Mucosa of descending colon (tissue), 3 donors: ENCODE data around the gene MME. TPM values are rescaled to one million over a fixed set of nuclear protein-coding genes. Genes with fewer than 3 reads are reported as not detected.

Experiments used
- ATAC-seq: fragments of 200-7000 bp; cut with Tn5 transposase; one replicate; pipeline ENCODE4 v1.9.1; 2020; ENCODE audit warnings: mild to moderate bottlenecking, moderate library complexity
- DNase-seq, 3 donors: peaks; one replicate each; pipeline ENCODE4 v3.0.0-alpha.2; 2020
- H3K36me3 ChIP-seq: fragments of 200-600 bp; one replicate; pipeline ENCODE4 v1.8.0; 2021; ENCODE audit warnings: low read depth, mild to moderate bottlenecking
- H3K4me1 ChIP-seq: fragments of 200-600 bp; one replicate; pipeline ENCODE4 v1.8.0; 2021; ENCODE audit warnings: low read depth, mild to moderate bottlenecking
- H3K4me3 ChIP-seq: fragments of 200-600 bp; one replicate; pipeline ENCODE4 v1.8.0; 2021; ENCODE audit warnings: mild to moderate bottlenecking
- H3K9me3 ChIP-seq: fragments of 200-600 bp; one replicate; pipeline ENCODE4 v1.8.0; 2021; ENCODE audit warnings: mild to moderate bottlenecking
- CTCF ChIP-seq: fragments of 200-600 bp; IDR thresholded peaks from one replicate; pipeline ENCODE4 v1.8.0; 2022; ENCODE audit warnings: antibody characterized with exemption, mild to moderate bottlenecking
- intact Hi-C, 2 donors: fragments of 100-400 bp; cut with DNase I in 1 of 2; cut with micrococcal nuclease in 1 of 2; formaldehyde crosslinking; loops; one replicate each; pipeline versions ENCODE4 v1.11.0 to v1.11.1; 2022; cut with DNase I, micrococcal nuclease
- total RNA-seq, 3 donors: library from RNA; stranded (reverse); fragmentation: NEBNext Ultra II Directional in 2 of 3; extraction: Animal tissue kit (Norgen Biotek cat#: 25700) in 2 of 3; gene quantifications; one replicate each; pipeline versions ENCODE4 v1.2.1 to v1.2.4, GENCODE V29; 2021 to 2023
- donor health status: DM: no; HTN: no; CAD: no; lungs with moderate emphysema.
- donor health status: DM: no; HTN: no; CAD: no.
- donor health status: DM: no; HTN: yes; CAD: no.

The MME gene
- total RNA-seq, 3 donors from 2014 or later, result 1.4 to 1.9 (median 1.6) TPM

- TF ChIP-seq CTCF, result no peak
- no peaks in the 10 kb centered on the region for H3K9me3 ChIP-seq
These were observed 42.5 kb upstream of the MME start for GRCh38 chr3:155037508-155038202.

GRCh38 chr3:155038203-155038554 lies 41.9 kb upstream of the MME start:
- Histone ChIP-seq H3K36me3 (no peaks in the 10 kb centered on the region), H3K4me1 (no peaks in the 10 kb centered on the region), H3K9me3 (no peaks in the 10 kb centered on the region), H3K4me3 (no peak overlapping the region)
- ATAC-seq (no peak), DNase-seq (no peak)
- no peak for TF ChIP-seq CTCF
- intact Hi-C loops, result no loop called here

More at GRCh38 chr3:155037508-155038202, 42.5 kb upstream of the MME start:
- Histone ChIP-seq H3K4me1 (no peaks in the 10 kb centered on the region), H3K36me3 (no peaks in the 10 kb centered on the region), H3K4me3 (no peak overlapping the region)
- ATAC-seq, result no peak
- intact Hi-C loops, result no loop called here
- no peak for DNase-seq

- Histone ChIP-seq H3K9me3 (peaks cover 5% of the 10 kb centered on the region), H3K4me3 (no peak overlapping the region), H3K4me1 (no peaks in the 10 kb centered on the region), H3K36me3 (no peaks in the 10 kb centered on the region)
- DNase-seq (no peak), ATAC-seq (no peak)
- TF ChIP-seq CTCF, result no peak
- intact Hi-C loops, result no loop called here
These were observed 33.2 kb upstream of the MME start for GRCh38 chr3:155046935-155047334.

- H3K4me1 ChIP-seq, result no peaks in the 10 kb centered on the region
These were observed 32.4 kb upstream of the MME start for GRCh38 chr3:155047672-155048071.

GRCh38 chr3:155049959-155050358 lies 30.2 kb upstream of the MME start:
- ATAC-seq (no peak), DNase-seq (no peak)
- no peak for TF ChIP-seq CTCF
- no peaks in the 10 kb centered on the region for H3K4me1 ChIP-seq
- no peaks in the 10 kb centered on the region for H3K36me3 ChIP-seq
- no peak overlapping the region for H3K4me3 ChIP-seq
- H3K9me3 ChIP-seq, result peaks cover 15% of the 10 kb centered on the region
- intact Hi-C loops, result no loop called here

More at GRCh38 chr3:155047672-155048071, 32.4 kb upstream of the MME start:
- Histone ChIP-seq H3K4me3 (no peak overlapping the region), H3K9me3 (peaks cover 13% of the 10 kb centered on the region), H3K36me3 (no peaks in the 10 kb centered on the region)
- no peak for TF ChIP-seq CTCF
- no peak for DNase-seq
- intact Hi-C loops, result no loop called here
- no peak for ATAC-seq

GRCh38 chr3:155052470-155052869 lies 27.6 kb upstream of the MME start:
- ATAC-seq (no peak), DNase-seq (no peak)
- H3K4me1 ChIP-seq, result no peaks in the 10 kb centered on the region
- H3K36me3 ChIP-seq, result no peaks in the 10 kb centered on the region
- H3K9me3 ChIP-seq, result peaks cover 15% of the 10 kb centered on the region
- TF ChIP-seq CTCF, result no peak
- H3K4me3 ChIP-seq, result no peak overlapping the region
- intact Hi-C loops, result no loop called here
